H9 (cell line): ENCODE measurements around the gene DKK1. TPM values are rescaled to one million over a fixed set of nuclear protein-coding genes. Genes with fewer than 3 reads are reported as not detected.

Experiments
- DNase-seq: peaks from one replicate; pipeline ENCODE4 v3.0.0-alpha.2; 2017
- H2AFZ ChIP-seq: one replicate; pipeline ENCODE4 v1.6.1; 2013; ENCODE audit warnings: mild to moderate bottlenecking, low read length, control low read depth, moderate library complexity
- H2AK5ac ChIP-seq: 2 replicates; pipeline ENCODE4 v1.6.1; 2013; ENCODE audit warnings: low read length, control low read depth, mixed read lengths; ENCODE audit not compliant: insufficient read length
- H2BK120ac ChIP-seq: one replicate; pipeline ENCODE4 v1.6.1; 2013; ENCODE audit warnings: low read depth, mild to moderate bottlenecking, low read length, control low read depth, inconsistent platforms; ENCODE audit not compliant: poor library complexity, severe bottlenecking
- H2BK12ac ChIP-seq: 2 replicates; pipeline ENCODE4 v1.6.1; 2013; ENCODE audit warnings: low read length, control low read depth, mixed read lengths, low read depth; ENCODE audit not compliant: insufficient read length
- H2BK15ac ChIP-seq: 2 replicates; pipeline ENCODE4 v1.6.1; 2013; ENCODE audit warnings: low read depth, low read length, control low read depth
- H2BK20ac ChIP-seq: one replicate; pipeline ENCODE4 v1.6.1; 2013; ENCODE audit warnings: low read depth, mild to moderate bottlenecking, low read length, control low read depth, inconsistent platforms; ENCODE audit not compliant: poor library complexity, severe bottlenecking
- H2BK5ac ChIP-seq: 2 replicates; pipeline ENCODE4 v1.6.1; 2013; ENCODE audit warnings: low read length, control low read depth, mixed read lengths; ENCODE audit not compliant: insufficient read length
- H3K14ac ChIP-seq: 2 replicates; pipeline ENCODE4 v1.6.1; 2013; ENCODE audit warnings: low read length, control low read depth; ENCODE audit not compliant: insufficient read depth
- H3K18ac ChIP-seq: 2 replicates; pipeline ENCODE4 v1.6.1; 2013; ENCODE audit warnings: low read depth, mild to moderate bottlenecking, mixed read lengths, low read length, control low read depth; ENCODE audit not compliant: insufficient read length
- H3K23ac ChIP-seq: 2 replicates; pipeline ENCODE4 v1.6.1; 2013; ENCODE audit warnings: low read length, control low read depth, mixed read lengths, low read depth; ENCODE audit not compliant: insufficient read length
- H3K23me2 ChIP-seq: 2 replicates; pipeline ENCODE4 v1.6.1; 2013; ENCODE audit warnings: low read depth, mild to moderate bottlenecking, mixed read lengths, low read length, control low read depth; ENCODE audit not compliant: insufficient read length, poor library complexity, severe bottlenecking
- H3K27ac ChIP-seq: 2 replicates; pipeline ENCODE4 v1.5.1; 2013; ENCODE audit warnings: low read length, control low read depth, mixed read lengths, low read depth; ENCODE audit not compliant: insufficient read length
- H3K27me3 ChIP-seq: 2 replicates; pipeline ENCODE4 v1.6.1; 2013; ENCODE audit warnings: low read length, control low read depth, inconsistent platforms; ENCODE audit not compliant: insufficient read depth
- H3K4ac ChIP-seq: 2 replicates; pipeline ENCODE4 v1.6.1; 2013; ENCODE audit warnings: low read depth, mild to moderate bottlenecking, control low read depth, inconsistent platforms, low read length, moderate library complexity
- H3K4me1 ChIP-seq: 2 replicates; pipeline ENCODE4 v1.6.1; 2013; ENCODE audit warnings: low read length, control low read depth, inconsistent platforms; ENCODE audit not compliant: insufficient read depth
- H3K4me2 ChIP-seq: 2 replicates; pipeline ENCODE4 v1.6.1; 2013; ENCODE audit warnings: low read length, control low read depth, mixed read lengths; ENCODE audit not compliant: insufficient read length, insufficient read depth
- H3K56ac ChIP-seq: 2 replicates; pipeline ENCODE4 v1.6.1; 2013; ENCODE audit warnings: low read depth, mild to moderate bottlenecking, mixed read lengths, low read length, control low read depth; ENCODE audit not compliant: insufficient read length
- H3K79me1 ChIP-seq: 2 replicates; pipeline ENCODE4 v1.6.1; 2013; ENCODE audit warnings: low read depth, mild to moderate bottlenecking, moderate library complexity, low read length, control low read depth, inconsistent platforms; ENCODE audit not compliant: insufficient read depth, poor library complexity, severe bottlenecking
- H3K79me2 ChIP-seq: 2 replicates; pipeline ENCODE4 v1.6.1; 2013; ENCODE audit warnings: low read length, control low read depth, inconsistent platforms; ENCODE audit not compliant: insufficient read depth
- H3K9ac ChIP-seq: 2 replicates; pipeline ENCODE4 v1.6.1; 2013; ENCODE audit warnings: low read length, control low read depth, mixed read lengths; ENCODE audit not compliant: insufficient read length; ENCODE audit errors: extremely low read depth
- H3K9me3 ChIP-seq: one replicate; pipeline ENCODE4 v1.6.1; 2013; ENCODE audit warnings: low read depth, low read length, inconsistent platforms; ENCODE audit not compliant: control insufficient read depth
- H3T11ph ChIP-seq: one replicate; pipeline ENCODE4 v1.6.1; 2013; ENCODE audit warnings: mild to moderate bottlenecking, low read length, control low read depth, inconsistent platforms
- H4K20me1 ChIP-seq: one replicate; pipeline ENCODE4 v1.6.1; 2013; ENCODE audit not compliant: control insufficient read depth, insufficient read length, insufficient read depth
- H4K5ac ChIP-seq: 2 replicates; pipeline ENCODE4 v1.6.1; 2013; ENCODE audit warnings: low read depth, mild to moderate bottlenecking, mixed read lengths, low read length, control low read depth; ENCODE audit not compliant: insufficient read length
- H4K8ac ChIP-seq: replicated peaks from 2 replicates; pipeline ENCODE4 v1.6.1; 2013; ENCODE audit warnings: low read length, control low read depth, mixed read lengths, low read depth; ENCODE audit not compliant: insufficient read length
- H4K91ac ChIP-seq: 2 replicates; pipeline ENCODE4 v1.6.1; 2013; ENCODE audit warnings: low read depth, mild to moderate bottlenecking, moderate library complexity, mixed read lengths, low read length, control low read depth; ENCODE audit not compliant: insufficient read length
- H3K27ac Mint-ChIP-seq, 3 experiments: 2 replicates in 2 of 3; 3 replicates in 1 of 3; pipeline ENCODE4 v1.8.0; 2020 to 2021; ENCODE audit warnings: mixed read lengths in 3 of 3, mild to moderate bottlenecking in 1 of 3, moderate library complexity in 1 of 3
- H3K27me3 Mint-ChIP-seq: 2 replicates; pipeline ENCODE4 v1.8.0; 2021; ENCODE audit warnings: low read depth, mild to moderate bottlenecking, moderate library complexity, mixed read lengths
- H3K36me3 Mint-ChIP-seq, 3 experiments: 2 replicates in 2 of 3; 3 replicates in 1 of 3; pipeline ENCODE4 v1.8.0; 2020 to 2021; ENCODE audit warnings: low read depth in 3 of 3, mixed read lengths in 3 of 3; ENCODE audit not compliant: insufficient read depth in 1 of 3
- H3K4me1 Mint-ChIP-seq, 2 experiments: 2 replicates each; pipeline ENCODE4 v1.8.0; 2020; ENCODE audit warnings: mixed read lengths in 2 of 2
- H3K4me3 Mint-ChIP-seq, 2 experiments: 2 replicates in 1 of 2; 3 replicates in 1 of 2; pipeline ENCODE4 v1.8.0; 2020 to 2021; ENCODE audit warnings: mild to moderate bottlenecking in 2 of 2, mixed read lengths in 2 of 2, moderate library complexity in 1 of 2
- H3K9me3 Mint-ChIP-seq, 2 experiments: 2 replicates in 1 of 2; 3 replicates in 1 of 2; pipeline ENCODE4 v1.8.0; 2020; ENCODE audit warnings: mild to moderate bottlenecking in 2 of 2, mixed read lengths in 2 of 2, moderate library complexity in 1 of 2
- WGBS: extraction: QIAGEN DNeasy Blood & Tissue Kit; methylation state at CpG from one replicate; pipeline ENCODE4 v1.1.7; 2013; ENCODE audit warnings: missing lambda C conversion rate, low lambda C conversion rate, mixed read lengths; ENCODE audit not compliant: insufficient read length; ENCODE audit errors: extremely low coverage; 5-methylcytosine and 5-hydroxymethylcytosine counted together
- total RNA-seq: library from RNA; stranded (reverse); gene quantifications from 2 replicates; pipeline ENCODE4 v1.2.1, GENCODE V29; 2021
- TF ChIP-seq, protein P1 (sequence below): fragments of 200-600 bp; sonication (generic); conservative IDR thresholded peaks from 3 replicates; pipeline ENCODE4 v1.8.0; 2021; ENCODE audit warnings: antibody characterized with exemption, mild to moderate bottlenecking

Gene DKK1
- total RNA-seq, 1 experiment from 2014 or later, result 1.1 TPM

DNA sequence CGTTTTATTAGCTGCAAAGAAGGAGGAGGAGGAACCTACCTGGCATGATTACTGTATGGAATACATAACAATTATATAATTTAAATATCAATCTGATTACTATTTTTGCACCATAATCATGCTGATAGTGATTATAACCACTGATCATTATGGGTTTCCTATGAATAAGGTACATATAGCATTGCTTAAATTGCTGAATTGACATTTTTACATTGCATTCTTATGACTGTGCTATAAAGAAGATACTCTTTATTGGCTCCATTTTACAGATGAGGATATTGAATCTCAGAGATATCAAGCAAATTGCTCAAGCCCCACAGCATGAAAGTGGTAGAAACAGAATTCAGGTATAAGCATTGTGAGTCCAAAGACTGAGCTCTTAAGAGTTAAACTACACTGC is 23.1 kb downstream of the DKK1 start:
- Histone ChIP-seq H3K14ac (no peak overlapping the region), H2BK20ac (no peak overlapping the region), H3K4ac (no peak overlapping the region), H3K23ac (no peak overlapping the region), H2AFZ (no peak overlapping the region), H4K91ac (no peak overlapping the region), H3K79me2 (no peaks in the 10 kb centered on the region), H4K5ac (no peak overlapping the region), H2AK5ac (no peak overlapping the region), H3K9me3 (no peaks in the 10 kb centered on the region), H2BK15ac (no peak overlapping the region), H4K20me1 (no peaks in the 10 kb centered on the region), H3K18ac (no peak overlapping the region), H4K8ac (no peak overlapping the region), H2BK12ac (no peak overlapping the region), H3K56ac (no peak overlapping the region), H3K23me2 (no peaks in the 10 kb centered on the region), H3K9ac (no peak overlapping the region), H3K27ac (no peak overlapping the region), H3K4me1 (peaks cover 3% of the 10 kb centered on the region; the same call in 1 of the 2 replicates), H3T11ph (no peak overlapping the region), H3K27me3 (no peaks in the 10 kb centered on the region), H2BK120ac (no peak overlapping the region), H3K4me2 (no peak overlapping the region), H3K79me1 (no peaks in the 10 kb centered on the region), H2BK5ac (no peak overlapping the region)
- Mint-ChIP-seq H3K9me3 (no peaks in the 10 kb centered on the region), H3K4me1 (peaks cover 5 to 10% of the 10 kb centered on the region in 2 experiments; a peak in 3 of 4 replicates), H3K36me3 (no peaks in the 10 kb centered on the region), H3K27ac (no peak overlapping the region), H3K4me3 (no peak overlapping the region), H3K27me3 (no peaks in the 10 kb centered on the region; the same call in 1 of the 2 replicates)
- DNase-seq, result no peak
- TF ChIP-seq, protein P1, sequence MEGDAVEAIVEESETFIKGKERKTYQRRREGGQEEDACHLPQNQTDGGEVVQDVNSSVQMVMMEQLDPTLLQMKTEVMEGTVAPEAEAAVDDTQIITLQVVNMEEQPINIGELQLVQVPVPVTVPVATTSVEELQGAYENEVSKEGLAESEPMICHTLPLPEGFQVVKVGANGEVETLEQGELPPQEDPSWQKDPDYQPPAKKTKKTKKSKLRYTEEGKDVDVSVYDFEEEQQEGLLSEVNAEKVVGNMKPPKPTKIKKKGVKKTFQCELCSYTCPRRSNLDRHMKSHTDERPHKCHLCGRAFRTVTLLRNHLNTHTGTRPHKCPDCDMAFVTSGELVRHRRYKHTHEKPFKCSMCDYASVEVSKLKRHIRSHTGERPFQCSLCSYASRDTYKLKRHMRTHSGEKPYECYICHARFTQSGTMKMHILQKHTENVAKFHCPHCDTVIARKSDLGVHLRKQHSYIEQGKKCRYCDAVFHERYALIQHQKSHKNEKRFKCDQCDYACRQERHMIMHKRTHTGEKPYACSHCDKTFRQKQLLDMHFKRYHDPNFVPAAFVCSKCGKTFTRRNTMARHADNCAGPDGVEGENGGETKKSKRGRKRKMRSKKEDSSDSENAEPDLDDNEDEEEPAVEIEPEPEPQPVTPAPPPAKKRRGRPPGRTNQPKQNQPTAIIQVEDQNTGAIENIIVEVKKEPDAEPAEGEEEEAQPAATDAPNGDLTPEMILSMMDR, result no peak
- WGBS, result no CpG with 5 or more reads among the region's 1 CpG
